Keratinocyte (primary cell): ENCODE results near the gene TAC3. TPM values are rescaled to one million over a fixed set of nuclear protein-coding genes. Genes with fewer than 3 reads are reported as not detected.

Experiments
- DNase-seq: peaks from one replicate; pipeline ENCODE4 v3.0.0-alpha.2; 2011; ENCODE audit warnings: low read depth, missing footprints, low spot score
- FAIRE-seq: peaks from 2 replicates; lab custom pipeline; 2011; peaks lifted over from hg19 to GRCh38; lab: Jason Lieb, UNC
- H2AFZ ChIP-seq: 2 replicates; pipeline ENCODE4 v1.6.0; 2012; ENCODE audit warnings: low read length, control low read depth, inconsistent platforms; ENCODE audit not compliant: control insufficient read depth
- H3K27ac ChIP-seq: 2 replicates; pipeline ENCODE4 v1.5.1; 2011; ENCODE audit warnings: low read length; ENCODE audit not compliant: control insufficient read depth, insufficient read depth
- H3K27me3 ChIP-seq: 3 replicates; pipeline ENCODE4 v1.6.0; 2011; ENCODE audit warnings: low read length; ENCODE audit not compliant: control insufficient read depth, insufficient read depth; ENCODE audit errors: extremely low read depth
- H3K36me3 ChIP-seq, 2 experiments: 2 replicates in 1 of 2; 3 replicates in 1 of 2; pipeline ENCODE4 v1.5.1; 2011; ENCODE audit warnings: low read length in 2 of 2, mild to moderate bottlenecking in 1 of 2; ENCODE audit not compliant: control insufficient read depth in 2 of 2, insufficient read depth in 2 of 2; ENCODE audit errors: extremely low read depth in 1 of 2
- H3K4me1 ChIP-seq: 3 replicates; pipeline ENCODE4 v1.5.1; 2011; ENCODE audit warnings: low read length; ENCODE audit not compliant: control insufficient read depth, insufficient read depth; ENCODE audit errors: extremely low read depth
- H3K4me2 ChIP-seq: 3 replicates; pipeline ENCODE4 v1.6.0; 2011; ENCODE audit warnings: low read depth, low read length; ENCODE audit not compliant: control insufficient read depth, insufficient read depth; ENCODE audit errors: extremely low read depth
- H3K4me3 ChIP-seq, 3 experiments: fragments of 200-600 bp in 1 of 3; sonication (generic) in 1 of 3; 2 replicates in 2 of 3; 3 replicates in 1 of 3; pipeline ENCODE4 v1.5.1; 2011 to 2016; ENCODE audit warnings: low read length in 3 of 3, mild to moderate bottlenecking in 3 of 3, control low read depth in 2 of 3, inconsistent platforms in 1 of 3, low read depth in 1 of 3, mixed read lengths in 1 of 3, mixed run types in 1 of 3, moderate library complexity in 1 of 3; ENCODE audit not compliant: control insufficient read depth in 2 of 3, insufficient read depth in 2 of 3; ENCODE audit errors: extremely low read depth in 1 of 3
- H3K79me2 ChIP-seq: 2 replicates; pipeline ENCODE4 v1.6.0; 2012; ENCODE audit warnings: low read length; ENCODE audit not compliant: control insufficient read depth, insufficient read depth
- H3K9ac ChIP-seq: 3 replicates; pipeline ENCODE4 v1.6.0; 2011; ENCODE audit warnings: low read length; ENCODE audit not compliant: control insufficient read depth, insufficient read depth; ENCODE audit errors: extremely low read depth
- H3K9me1 ChIP-seq: 3 replicates; pipeline ENCODE4 v1.6.0; 2011; ENCODE audit warnings: low read length; ENCODE audit not compliant: control insufficient read depth, insufficient read depth; ENCODE audit errors: extremely low read depth
- H3K9me3 ChIP-seq: 2 replicates; pipeline ENCODE4 v1.5.1; 2012; ENCODE audit warnings: low read depth, low read length; ENCODE audit not compliant: control insufficient read depth
- H4K20me1 ChIP-seq: 3 replicates; pipeline ENCODE4 v1.6.0; 2011; ENCODE audit warnings: low read length; ENCODE audit not compliant: control insufficient read depth, insufficient read depth; ENCODE audit errors: extremely low read depth
- CTCF ChIP-seq, 3 experiments: IDR thresholded peaks in 1 of 3; conservative IDR thresholded peaks in 1 of 3; optimal IDR thresholded peaks in 1 of 3; 2 replicates in 2 of 3; 3 replicates in 1 of 3; pipeline versions ENCODE3 to v1.5.1; 2011; ENCODE audit warnings: low read length in 3 of 3, mild to moderate bottlenecking in 3 of 3, moderate library complexity in 2 of 3, control low read depth in 1 of 3, inconsistent platforms in 1 of 3; ENCODE audit not compliant: insufficient read depth in 2 of 3; ENCODE audit errors: extremely low read depth in 1 of 3
- EZH2 ChIP-seq: IDR thresholded peaks from one replicate; pipeline ENCODE4 v1.6.1; 2012; ENCODE audit warnings: inconsistent platforms, mild to moderate bottlenecking, low read length, moderate library complexity
- dilution Hi-C: fragments of 300-500 bp; cut with MboI; formaldehyde crosslinking; loops from one replicate; pipeline ENCODE4 v1.7.0; 2020; ENCODE audit warnings: low sequenced_read_pairs; ENCODE audit not compliant: extremely low pct_ligation_motif_present
- polyA plus RNA-seq, 5 experiments: library from polyadenylated mRNA; depleted of rRNA in 3 of 5; stranded (reverse) in 3 of 5; stranded (forward) in 1 of 5; unstranded in 1 of 5; fragments of >200 nt; gene quantifications; 1 replicate in 1 of 5; 2 replicates in 3 of 5; 3 replicates in 1 of 5; pipeline versions ENCODE4 v1.2.1 to v1.2.3, GENCODE V29; 2011 to 2012; ENCODE audit warnings: missing spikeins in 2 of 5, low read depth in 1 of 5, low replicate concordance in 1 of 5

TAC3 gene
- polyA plus RNA-seq, 1 donor (not counting 4 experiments of a cell fraction or from before 2014, with no cell fraction given): not detected

- H3K79me2 ChIP-seq: peaks cover 21% of the 10 kb centered on the region
- no peak for FAIRE-seq
- no peak for TF ChIP-seq CTCF (optimal IDR thresholded peaks at IDR 0.05 in 1 of 3, IDR thresholded peaks at IDR 0.05 in 1 of 3, conservative IDR thresholded peaks at IDR 0.05 in 1 of 3; ENCODE audit: extremely low read depth in 1 of 3, insufficient read depth in 2 of 3, low read length in 3 of 3)
- no peak for TF ChIP-seq EZH2
These were observed 15.9 kb downstream of the TAC3 start for GRCh38 chr12:57000393-57000792.

DNA sequence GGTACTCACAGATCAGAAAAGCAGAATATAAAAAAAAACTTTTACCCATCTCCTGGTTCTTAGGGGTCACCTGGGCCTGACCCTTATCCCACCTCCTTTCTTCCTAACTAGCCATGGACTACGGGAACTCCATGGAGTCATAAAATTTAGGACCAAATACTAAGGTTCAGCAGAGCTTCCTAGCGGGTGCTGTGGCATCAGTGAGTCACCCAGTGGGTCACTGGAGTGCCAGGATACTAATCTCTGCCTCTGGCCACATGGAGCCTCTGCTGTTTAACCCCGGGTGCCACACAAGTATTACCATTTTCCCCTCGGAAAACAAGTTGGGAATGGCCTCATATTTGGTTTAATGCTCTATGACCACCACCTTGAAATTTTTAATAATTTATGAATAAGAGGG, 16.9 kb downstream of the TAC3 start:
- Histone ChIP-seq H3K4me2 (no peak overlapping the region), H3K79me2 (peaks cover 11% of the 10 kb centered on the region), H3K27me3 (no peaks in the 10 kb centered on the region), H4K20me1 (no peaks in the 10 kb centered on the region), H3K9me3 (no peaks in the 10 kb centered on the region), H3K9ac (no peak overlapping the region), H3K4me3 (no peak overlapping the region), H2AFZ (no peak overlapping the region), H3K36me3 (peaks cover 18 to 24% of the 10 kb centered on the region in 2 experiments), H3K27ac (no peak overlapping the region), H3K4me1 (no peaks in the 10 kb centered on the region), H3K9me1 (no peaks in the 10 kb centered on the region)
- dilution Hi-C loops: no loop called here
- DNase-seq: no peak
- no peak for FAIRE-seq
- no peak for TF ChIP-seq EZH2
- TF ChIP-seq CTCF (optimal IDR thresholded peaks at IDR 0.05 in 1 of 3, IDR thresholded peaks at IDR 0.05 in 1 of 3, conservative IDR thresholded peaks at IDR 0.05 in 1 of 3; ENCODE audit: extremely low read depth in 1 of 3, insufficient read depth in 2 of 3, low read length in 3 of 3): no peak

More at GRCh38 chr12:57000393-57000792, 15.9 kb downstream of the TAC3 start:
- Histone ChIP-seq H3K9ac (no peak overlapping the region), H3K4me1 (peaks cover 5% of the 10 kb centered on the region), H3K9me1 (no peaks in the 10 kb centered on the region), H3K27ac (no peak overlapping the region), H4K20me1 (no peaks in the 10 kb centered on the region), H3K4me3 (no peak overlapping the region), H3K9me3 (no peaks in the 10 kb centered on the region), H3K36me3 (peaks cover 18 to 25% of the 10 kb centered on the region in 2 experiments), H2AFZ (no peak overlapping the region), H3K4me2 (no peak overlapping the region), H3K27me3 (no peaks in the 10 kb centered on the region)
- dilution Hi-C loops: loop anchor here (10.0 kb wide), 1 partner anchor 246 kb away; the partner anchor contains the start of gene PRIM1
- DNase-seq: no peak
